Daoy (cell line): ENCODE results near the gene TIAL1. TPM values are rescaled to one million over a fixed set of nuclear protein-coding genes. Genes with fewer than 3 reads are reported as not detected.
"Not testable (repeated sequence)": the region's sequence is repeated elsewhere in the genome, so short reads cannot be mapped to it uniquely, and the experiment has no call there.

Experiments used
- DNase-seq: peaks from one replicate; pipeline ENCODE4 v3.0.0-alpha.2; 2015; ENCODE audit warnings: low read depth
- total RNA-seq: library from RNA; depleted of rRNA; stranded (reverse); fragments of >200 nt; shearing (Covaris generic); gene quantifications from 2 replicates; pipeline ENCODE4 v1.2.3, GENCODE V29; 2014; rRNA removed

TIAL1 gene, protein sequence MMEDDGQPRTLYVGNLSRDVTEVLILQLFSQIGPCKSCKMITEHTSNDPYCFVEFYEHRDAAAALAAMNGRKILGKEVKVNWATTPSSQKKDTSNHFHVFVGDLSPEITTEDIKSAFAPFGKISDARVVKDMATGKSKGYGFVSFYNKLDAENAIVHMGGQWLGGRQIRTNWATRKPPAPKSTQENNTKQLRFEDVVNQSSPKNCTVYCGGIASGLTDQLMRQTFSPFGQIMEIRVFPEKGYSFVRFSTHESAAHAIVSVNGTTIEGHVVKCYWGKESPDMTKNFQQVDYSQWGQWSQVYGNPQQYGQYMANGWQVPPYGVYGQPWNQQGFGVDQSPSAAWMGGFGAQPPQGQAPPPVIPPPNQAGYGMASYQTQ
- total RNA-seq: 28.4 and 40.4 TPM in 2 replicates

- peak; percentile 98 for DNase-seq
These were observed at the start of gene TIAL1 for GRCh38 chr10:119596537-119597404. Gene TIAL1 (minus strand): TSS chr10:119596964. CDS start chr10:119596465, 499 bp downstream.

DNA sequence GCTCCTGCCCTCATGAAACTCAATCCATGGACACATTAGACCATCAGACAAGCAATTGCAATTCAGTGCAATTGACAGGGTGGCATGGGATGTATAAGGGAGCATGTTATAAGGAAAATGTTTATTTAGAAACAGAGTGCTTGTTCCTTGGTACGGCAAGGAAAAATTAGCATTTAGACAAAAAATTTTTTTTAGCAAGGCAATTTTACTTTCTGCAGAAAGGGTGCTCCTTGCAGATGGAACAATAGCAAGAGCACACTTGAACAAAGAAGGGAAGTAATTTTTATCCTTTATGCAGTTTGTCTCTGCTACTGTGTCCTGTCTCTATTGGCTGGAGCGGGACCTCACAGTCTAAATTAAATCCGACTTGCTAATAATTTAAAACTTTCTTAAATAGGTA, 48.2 kb upstream of the TIAL1 start:
- no peak for DNase-seq

DNA sequence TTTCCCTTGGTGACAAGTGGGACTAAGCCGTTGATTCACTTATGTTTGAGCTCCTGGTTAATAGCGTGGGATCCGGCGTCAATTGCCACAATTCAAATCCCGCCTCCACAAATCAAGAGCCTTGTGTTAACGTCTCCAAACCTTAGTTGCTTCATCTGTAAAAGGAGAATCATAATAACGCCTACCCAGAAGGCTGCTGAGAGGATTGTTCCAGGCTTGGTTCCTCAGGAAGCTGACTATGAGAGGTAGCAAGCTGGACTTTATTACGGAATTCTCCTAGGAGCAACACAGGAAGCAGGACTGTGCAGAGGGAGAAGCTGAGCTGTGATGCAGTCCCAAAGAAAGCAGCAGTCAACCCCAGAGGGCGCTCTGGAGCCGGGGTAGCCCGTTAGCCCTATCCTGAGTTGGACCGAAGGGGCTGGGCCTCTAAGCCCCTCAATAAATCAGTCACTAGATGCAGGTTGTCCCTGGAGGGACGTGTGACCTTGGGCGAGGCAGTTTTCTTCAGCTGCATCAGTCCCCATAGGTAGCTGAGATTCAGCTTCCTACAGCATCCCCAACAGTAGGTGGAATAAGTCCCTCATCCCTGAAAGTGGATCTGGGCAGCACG, 47.5 kb upstream of the TIAL1 start:
- DNase-seq: no peak

DNA sequence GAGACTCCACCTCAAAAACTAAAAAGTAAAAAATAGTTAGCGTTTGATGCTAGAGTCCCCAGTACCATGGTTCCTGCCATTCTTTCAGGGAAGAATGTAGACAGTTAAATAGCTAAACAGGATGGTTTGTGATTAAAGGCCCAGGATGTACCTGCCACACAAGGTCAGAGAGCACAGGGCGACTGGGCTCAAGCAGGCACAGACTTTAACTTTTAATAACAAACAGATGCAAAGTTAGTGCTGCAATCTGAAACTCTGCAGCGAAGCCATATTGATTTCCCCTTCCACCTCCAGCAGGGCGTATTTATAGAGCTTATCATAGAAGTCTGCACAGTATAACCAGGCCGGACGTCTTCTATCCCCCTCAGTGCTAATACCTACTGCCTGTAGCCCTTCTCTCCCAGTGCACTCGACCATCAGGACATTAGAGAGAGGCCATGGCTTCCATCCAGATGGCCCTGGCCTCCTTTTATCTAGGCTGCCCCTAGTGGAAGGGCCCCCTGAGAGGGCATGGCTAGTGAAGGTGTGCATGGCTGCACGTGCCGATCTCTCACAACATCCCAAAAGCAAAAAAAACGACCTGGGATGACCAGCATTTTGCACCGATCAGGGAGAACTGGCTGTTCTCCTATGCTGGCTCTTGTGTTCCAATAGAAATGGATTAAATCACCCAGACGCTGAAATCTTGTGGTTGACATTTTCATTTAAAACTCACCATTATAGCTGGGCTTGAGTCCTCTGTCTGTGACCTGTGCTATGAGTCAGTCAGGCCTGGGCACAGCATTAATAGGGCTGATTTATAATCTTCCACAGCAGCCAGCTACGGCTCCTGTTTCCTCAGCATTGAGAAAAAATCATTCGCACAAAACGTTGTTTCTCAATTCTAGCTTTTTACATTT, 46.8 kb upstream of the TIAL1 start:
- no peak for DNase-seq

- no peak for DNase-seq
These were observed 45.9 kb upstream of the TIAL1 start for GRCh38 chr10:119642556-119643111.

DNA sequence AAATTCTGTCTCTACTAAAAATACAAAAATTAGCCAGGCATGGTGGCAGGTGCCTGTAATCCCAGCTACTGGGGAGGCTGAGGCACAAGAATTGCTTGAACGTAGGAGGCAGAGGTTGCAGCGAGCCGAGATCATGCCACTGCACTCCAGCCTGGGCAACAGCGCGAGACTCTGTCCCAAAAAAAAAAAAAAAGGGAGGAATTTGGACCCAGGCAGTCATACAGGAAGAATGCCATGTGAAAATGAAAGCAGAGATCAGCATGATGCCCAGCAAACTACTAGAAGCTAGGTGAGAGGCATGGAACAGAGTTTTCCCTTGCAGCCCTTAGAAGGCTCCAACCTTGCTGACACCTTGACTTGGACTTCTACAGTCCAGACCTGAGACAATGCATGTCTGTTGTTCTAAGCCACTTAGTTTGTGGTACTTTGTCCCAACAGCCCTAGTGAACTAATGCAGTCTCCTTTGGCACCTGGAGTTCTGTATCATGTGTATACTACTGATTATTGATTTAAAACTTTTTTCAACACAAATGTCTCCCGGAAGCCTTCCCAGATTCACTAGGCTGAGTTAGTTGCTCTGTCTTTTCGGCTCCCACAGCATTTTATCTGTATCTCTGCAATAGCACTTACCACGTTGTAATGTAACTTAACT, 44.2 kb upstream of the TIAL1 start:
- DNase-seq: no peak

DNA sequence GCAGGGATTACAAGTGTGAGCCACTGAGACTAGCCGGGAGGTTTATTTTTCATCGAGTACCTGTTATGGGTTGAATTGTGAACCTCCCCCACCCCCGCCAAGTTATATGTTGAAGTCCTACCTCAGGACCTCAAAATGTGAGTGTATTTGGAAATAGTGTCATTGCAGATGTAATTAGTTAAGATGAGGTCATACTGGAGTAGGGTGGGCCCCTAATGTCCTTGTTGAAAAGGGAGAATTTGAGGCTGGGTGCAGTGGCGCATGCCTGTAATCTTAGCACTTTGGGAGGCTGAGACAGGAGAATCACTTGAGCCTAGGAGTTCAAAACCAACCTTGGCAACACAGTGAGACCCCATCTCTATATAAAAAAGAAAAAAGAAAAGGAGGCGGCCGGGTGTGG, 43.6 kb upstream of the TIAL1 start:
- no peak for DNase-seq

DNA sequence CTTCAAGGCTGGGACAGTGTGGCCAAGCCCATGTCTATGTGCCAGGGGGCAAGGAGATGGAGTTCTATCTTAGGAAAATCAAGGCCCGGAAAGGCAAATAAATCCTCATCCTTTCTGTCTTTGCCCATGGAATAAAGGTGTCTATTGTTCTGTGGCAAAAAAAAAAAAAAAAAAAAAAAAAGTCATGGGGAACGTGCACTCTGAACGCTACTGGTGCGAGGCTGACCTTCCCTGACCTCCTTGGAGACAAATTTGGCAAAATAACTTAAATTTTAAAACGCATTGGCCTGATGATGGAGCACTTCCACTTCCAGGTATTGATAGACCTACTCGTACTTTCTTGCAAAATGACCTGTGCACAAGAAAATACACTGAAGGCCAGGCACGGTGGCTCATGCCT, 42.2 kb upstream of the TIAL1 start:
- no peak for DNase-seq

GRCh38 chr10:119637631-119638030, 40.9 kb upstream of the TIAL1 start:
- DNase-seq: no peak

DNA sequence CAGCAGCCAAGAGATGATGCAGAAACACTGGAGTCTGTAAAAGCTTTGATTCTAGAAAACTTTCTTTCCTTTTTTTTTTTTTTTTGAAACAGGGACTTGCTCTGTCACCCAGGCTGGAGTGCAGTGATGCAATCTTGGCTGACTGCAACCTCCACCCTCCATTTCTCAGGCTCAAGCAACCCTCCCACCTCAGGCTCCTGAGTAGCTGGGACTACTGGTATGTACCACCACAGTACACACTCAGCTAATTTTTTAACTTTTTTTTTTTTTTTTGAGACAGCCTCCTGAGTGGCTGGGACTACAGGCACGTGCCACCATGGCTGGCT, 37.4 kb upstream of the TIAL1 start:
- no peak for DNase-seq

DNA sequence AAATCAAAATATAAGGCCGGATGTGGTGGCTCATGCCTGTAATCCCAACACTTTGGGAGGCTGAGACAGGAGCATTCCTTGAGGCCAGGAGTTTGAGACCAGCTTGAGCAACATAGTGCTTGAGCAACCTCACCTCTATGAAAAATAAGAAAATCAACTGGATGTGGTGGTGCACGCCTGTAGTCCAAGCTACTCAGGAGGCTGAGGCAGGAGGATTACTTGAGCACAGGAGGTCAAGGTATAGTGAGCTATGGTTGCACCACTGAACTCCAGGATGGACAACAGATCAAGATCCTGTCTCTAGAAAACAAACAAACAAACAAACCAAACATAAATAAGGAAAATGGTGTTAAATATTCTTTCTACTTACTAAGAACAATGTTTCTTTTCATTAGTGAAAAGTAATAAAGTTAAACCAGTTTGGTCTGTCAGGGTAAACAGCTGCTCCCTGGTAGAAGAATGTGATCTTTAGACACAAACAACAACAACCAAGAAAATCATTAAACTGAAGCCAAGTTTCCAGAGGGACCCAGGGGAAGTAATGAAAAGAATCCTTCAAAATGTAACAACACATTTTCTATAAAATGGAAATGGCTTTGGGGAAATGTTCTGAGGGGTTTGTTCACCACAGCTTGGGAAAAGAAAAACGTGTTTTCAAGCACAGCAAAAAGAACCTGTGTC, 36.9 kb upstream of the TIAL1 start:
- no peak for DNase-seq

GRCh38 chr10:119630300-119630699, 33.5 kb upstream of the TIAL1 start:
- no peak for DNase-seq

DNA sequence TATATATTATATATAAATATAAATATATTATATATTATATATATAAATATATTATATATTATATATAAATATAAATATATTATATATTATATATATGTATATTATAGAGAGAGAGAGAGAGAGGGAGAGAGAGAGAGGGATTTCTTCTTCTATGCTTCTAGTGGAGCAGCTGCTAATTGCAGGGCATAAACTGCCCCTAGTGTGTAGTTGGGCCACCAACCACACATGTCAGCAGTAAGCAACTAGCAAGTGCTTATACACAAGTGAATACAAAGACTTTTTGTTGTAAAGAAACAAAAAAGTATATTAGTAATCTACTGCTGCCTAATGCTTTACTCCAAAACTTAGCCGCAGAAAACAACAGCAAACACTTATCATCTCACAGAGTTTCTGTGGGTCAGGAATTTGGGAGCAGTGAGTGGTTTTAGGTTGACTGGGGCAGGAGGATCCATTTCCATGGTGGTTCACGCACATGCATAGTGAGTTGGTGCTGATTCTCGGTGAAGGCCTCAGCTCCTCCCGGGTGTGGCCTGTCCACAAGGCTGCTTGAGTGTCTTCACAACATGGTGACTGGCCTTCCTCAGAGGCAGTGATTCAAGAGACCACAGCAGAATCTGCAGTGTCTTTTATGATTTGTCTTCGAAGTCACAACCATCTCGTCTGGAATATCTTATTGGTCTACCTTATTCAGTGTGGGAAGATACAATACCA, 29.0 kb upstream of the TIAL1 start:
- DNase-seq: no peak

DNA sequence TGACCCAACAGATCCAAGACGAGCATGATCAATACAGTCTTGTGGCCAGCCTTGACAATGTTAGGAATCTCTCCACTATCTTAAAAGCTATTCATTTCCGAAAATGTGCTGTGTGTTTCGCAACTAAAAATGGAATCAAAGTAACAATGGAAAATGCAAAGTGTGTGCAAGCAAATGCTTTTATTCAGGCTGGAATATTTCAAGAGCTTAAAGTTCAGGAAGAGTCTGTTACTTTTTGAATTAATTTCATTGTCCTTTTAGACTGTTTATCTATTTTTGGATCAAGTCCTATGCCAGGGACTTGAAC, 24.3 kb upstream of the TIAL1 start:
- DNase-seq: no peak

DNA sequence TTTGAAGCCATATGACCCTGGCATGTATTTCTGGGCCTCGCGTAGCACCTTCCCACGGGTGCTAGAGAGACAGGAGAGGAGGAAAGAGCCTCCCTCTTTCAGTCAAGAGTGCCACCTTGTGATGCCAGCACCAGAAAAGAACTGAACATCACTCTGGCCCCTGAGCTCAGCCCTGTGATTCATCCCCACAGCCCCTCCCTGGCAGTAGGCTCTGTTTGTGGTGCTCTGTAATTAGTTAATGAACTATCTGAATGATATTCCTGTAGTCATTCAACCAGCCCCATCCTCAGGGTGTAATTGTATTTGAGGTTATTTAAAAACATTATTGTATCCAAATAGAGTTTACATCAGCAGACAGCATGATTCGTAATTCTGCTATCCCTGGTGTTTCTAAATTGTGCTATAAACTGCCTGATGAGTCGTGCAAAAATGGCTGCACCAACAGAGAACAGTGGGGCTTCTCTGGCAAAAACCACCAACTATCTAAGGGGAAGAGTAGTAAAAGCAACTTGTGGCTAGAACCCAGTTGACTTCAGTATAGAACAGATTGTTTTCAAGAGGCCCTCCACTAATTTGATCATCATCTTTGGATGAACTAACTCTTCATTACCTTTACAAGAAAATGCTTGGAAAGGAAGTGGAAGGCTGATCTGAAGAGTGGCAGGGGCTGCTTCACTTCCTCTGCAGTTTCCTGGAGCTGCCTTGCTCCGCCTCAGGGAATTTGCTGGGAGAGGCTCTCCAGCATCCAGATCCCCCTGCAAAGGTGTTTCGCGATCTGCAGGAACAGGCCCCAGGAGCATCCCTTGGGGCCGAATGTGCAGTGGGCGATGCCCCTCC, 23.7 kb upstream of the TIAL1 start:
- DNase-seq: peak; percentile 13

GRCh38 chr10:119619811-119620210, 23.0 kb upstream of the TIAL1 start:
- DNase-seq: not testable (repeated sequence)

DNA sequence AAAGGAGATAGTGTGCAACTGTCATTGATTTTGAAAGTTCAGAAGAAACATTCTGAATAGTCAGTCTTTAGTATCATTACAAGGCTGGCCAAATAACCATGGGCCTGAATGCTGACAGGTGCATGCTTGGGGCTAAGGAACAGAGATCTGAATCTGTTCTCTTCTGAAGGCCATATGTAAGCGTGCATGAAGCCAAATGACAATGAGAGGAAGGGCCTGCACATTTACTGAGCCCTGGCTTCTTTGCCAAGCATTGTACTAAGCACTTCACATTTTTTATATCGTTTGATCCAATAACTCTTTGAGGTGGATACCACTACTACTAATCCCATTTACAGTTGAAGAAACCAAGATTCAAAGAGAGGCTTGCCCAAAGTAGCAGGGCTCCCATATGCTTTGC, 22.5 kb upstream of the TIAL1 start:
- no peak for DNase-seq

DNA sequence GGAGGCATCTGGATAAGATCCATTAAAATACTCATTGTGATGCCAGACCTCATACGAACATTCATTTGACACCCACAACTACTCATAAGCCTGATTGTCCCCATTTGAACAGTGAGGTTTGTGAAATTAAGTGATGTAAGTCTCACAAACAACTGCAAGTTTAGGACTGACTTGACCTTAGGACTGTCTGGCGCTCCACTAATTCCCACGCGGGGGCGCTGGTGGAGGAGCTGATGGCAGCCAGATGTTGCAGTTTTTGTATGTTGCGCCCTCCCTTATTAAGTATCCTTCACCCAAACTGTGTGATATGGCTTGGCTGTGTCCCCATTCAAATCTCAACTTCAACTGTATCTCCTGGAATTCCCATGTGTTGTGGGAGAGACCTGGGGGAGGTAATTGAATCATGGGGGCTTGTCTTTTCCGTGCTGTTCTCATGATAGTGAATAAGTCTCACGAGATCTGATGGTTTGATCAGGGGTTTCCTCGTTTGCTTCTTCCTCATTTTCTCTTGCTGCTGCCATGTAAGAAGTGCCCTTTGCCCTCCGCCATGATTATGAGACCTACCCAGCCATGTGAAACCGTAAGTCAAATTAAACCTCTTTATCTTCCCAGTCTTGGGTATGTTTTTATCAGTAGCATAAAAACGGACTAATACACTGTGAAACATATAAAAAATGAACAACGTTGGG, 20.3 kb upstream of the TIAL1 start:
- DNase-seq: peak; percentile 21
